Endothelial cell of umbilical vein (primary cell): Measurements from ENCODE around the gene HBG2. TPM values are rescaled to one million over a fixed set of nuclear protein-coding genes. Genes with fewer than 3 reads are reported as not detected.

ENCODE experiments used
- BruUV-seq: library from RNA; stranded (reverse); fragments of 400-500 nt; replicated peaks from 2 replicates; lab custom pipeline; 2021; lab: Mats Ljungman, UMichigan
- CTCF ChIA-PET: fragments of 300-600, 350-600 bp; sonication (Branson Sonifier 250); formaldehyde crosslinking; loops from one replicate; lab custom pipeline; 2021; ENCODE audit warnings: antibody characterized with exemption, inconsistent platforms; lab: Charles Lee
- POLR2A ChIA-PET: fragments of 300-600, 350-600 bp; sonication (Branson Sonifier 250); formaldehyde crosslinking; loops from one replicate; lab custom pipeline; 2021; ENCODE audit warnings: antibody characterized with exemption, inconsistent platforms; lab: Charles Lee
- DNase-seq: peaks from one replicate; pipeline ENCODE4 v3.0.0-alpha.2; 2011; ENCODE audit warnings: low read depth, low spot score
- FAIRE-seq: peaks from 2 replicates; lab custom pipeline; 2011; peaks lifted over from hg19 to GRCh38; lab: Jason Lieb, UNC
- H2AFZ ChIP-seq: 2 replicates; pipeline ENCODE4 v1.6.0; 2012; ENCODE audit warnings: low read depth, low read length, control low read depth, inconsistent platforms
- H3K27ac ChIP-seq: 2 replicates; pipeline ENCODE4 v1.5.1; 2011; ENCODE audit warnings: low read depth, mild to moderate bottlenecking, control low read depth, low read length, moderate library complexity; ENCODE audit not compliant: insufficient read depth
- H3K27me3 ChIP-seq, 2 experiments: 2 replicates each; pipeline versions ENCODE4 v1.6.0 to v1.6.1; 2011; ENCODE audit warnings: low read length in 2 of 2, mixed read lengths in 1 of 2; ENCODE audit not compliant: control insufficient read depth in 2 of 2, insufficient read depth in 2 of 2
- H3K36me3 ChIP-seq, 2 experiments: 2 replicates in 1 of 2; 3 replicates in 1 of 2; pipeline ENCODE4 v1.5.1; 2011; ENCODE audit warnings: low read length in 2 of 2, mild to moderate bottlenecking in 1 of 2, moderate library complexity in 1 of 2; ENCODE audit not compliant: control insufficient read depth in 2 of 2, insufficient read depth in 2 of 2; ENCODE audit errors: extremely low read depth in 1 of 2
- H3K4me1 ChIP-seq: 3 replicates; pipeline ENCODE4 v1.5.1; 2011; ENCODE audit warnings: mild to moderate bottlenecking, low read length; ENCODE audit not compliant: control insufficient read depth, insufficient read depth; ENCODE audit errors: extremely low read depth
- H3K4me2 ChIP-seq: 2 replicates; pipeline ENCODE4 v1.6.1; 2011; ENCODE audit warnings: low read length, control low read depth, mixed read lengths; ENCODE audit not compliant: insufficient read depth
- H3K4me3 ChIP-seq, 3 experiments: fragments of 200-600 bp in 1 of 3; sonication (generic), shearing (Covaris generic) in 1 of 3; replicated peaks in 1 of 3; 2 replicates each; pipeline ENCODE4 v1.5.1; 2011 to 2016; ENCODE audit warnings: control low read depth in 3 of 3, low read length in 3 of 3, mild to moderate bottlenecking in 2 of 3, inconsistent platforms in 1 of 3, low read depth in 1 of 3, moderate library complexity in 1 of 3; ENCODE audit not compliant: insufficient read depth in 1 of 3
- H3K79me2 ChIP-seq: 2 replicates; pipeline ENCODE4 v1.6.0; 2012; ENCODE audit warnings: low read length, inconsistent platforms; ENCODE audit not compliant: control insufficient read depth, insufficient read depth
- H3K9ac ChIP-seq: replicated peaks from 2 replicates; pipeline ENCODE3; 2011; ENCODE audit warnings: low read length, control low read depth; ENCODE audit not compliant: insufficient read depth; ENCODE audit errors: extremely low read depth
- H3K9me1 ChIP-seq: replicated peaks from 3 replicates; pipeline ENCODE4 v1.6.0; 2011; ENCODE audit warnings: mild to moderate bottlenecking, low read length; ENCODE audit not compliant: control insufficient read depth, insufficient read depth; ENCODE audit errors: extremely low read depth
- H3K9me3 ChIP-seq: replicated peaks from 2 replicates; pipeline ENCODE4 v1.5.1; 2012; ENCODE audit warnings: low read length, inconsistent platforms; ENCODE audit not compliant: control insufficient read depth, insufficient read depth
- H4K20me1 ChIP-seq: replicated peaks from 2 replicates; pipeline ENCODE3; 2011; ENCODE audit warnings: mild to moderate bottlenecking, low read length; ENCODE audit not compliant: control insufficient read depth, insufficient read depth; ENCODE audit errors: extremely low read depth
- EZH2 ChIP-seq: IDR thresholded peaks from 2 replicates; pipeline ENCODE4 v1.6.1; 2012; ENCODE audit warnings: borderline replicate concordance, low read depth, mild to moderate bottlenecking, moderate library complexity, low read length, inconsistent platforms; ENCODE audit not compliant: severe bottlenecking
- FOS ChIP-seq: IDR thresholded peaks from 2 replicates; pipeline ENCODE4 v1.6.1; 2011; ENCODE audit warnings: mild to moderate bottlenecking, low read length, moderate library complexity, borderline replicate concordance; ENCODE audit not compliant: insufficient read depth
- GATA2 ChIP-seq: IDR thresholded peaks from 2 replicates; pipeline ENCODE4 v1.7.0; 2011; ENCODE audit warnings: low read depth, mild to moderate bottlenecking, moderate library complexity, mixed read lengths, low read length; ENCODE audit not compliant: insufficient read length, insufficient read depth
- JUN ChIP-seq: IDR thresholded peaks from 2 replicates; pipeline ENCODE4 v1.6.1; 2011; ENCODE audit warnings: borderline replicate concordance, low read depth; ENCODE audit not compliant: insufficient read length, insufficient read depth
- MYC ChIP-seq: IDR thresholded peaks from one replicate; pipeline ENCODE4 v1.6.1; 2011; ENCODE audit warnings: mild to moderate bottlenecking, low read depth, low read length
- POLR2A ChIP-seq: IDR thresholded peaks from 2 replicates; pipeline ENCODE4 v1.6.1; 2012; ENCODE audit warnings: low read depth, mild to moderate bottlenecking, control low read depth, low read length
- POLR2AphosphoS5 ChIP-seq: IDR thresholded peaks from 2 replicates; pipeline ENCODE4 v1.6.1; 2012; ENCODE audit warnings: low read depth, mild to moderate bottlenecking, control low read depth, low read length, moderate library complexity; ENCODE audit not compliant: insufficient read depth
- dilution Hi-C: fragments of 300-500 bp; cut with MboI; formaldehyde crosslinking; loops from one replicate; pipeline ENCODE4 v1.15.0; 2019; ENCODE audit warnings: low sequenced_read_pairs; ENCODE audit not compliant: extremely low pct_ligation_motif_present
- intact Hi-C: fragments of 100-400 bp; cut with micrococcal nuclease; formaldehyde crosslinking; loops from one replicate; pipeline ENCODE4 v1.10.0; 2022
- polyA plus RNA-seq, 4 experiments: library from polyadenylated mRNA; depleted of rRNA in 3 of 4; stranded (reverse) in 3 of 4; unstranded in 1 of 4; fragments of >200 nt; gene quantifications; 2 replicates each; pipeline versions ENCODE4 v1.2.1 to v1.2.3, GENCODE V29; 2011 to 2012; ENCODE audit warnings: missing spikeins in 1 of 4
- total RNA-seq: library from RNA; stranded (reverse); gene quantifications from 2 replicates; pipeline ENCODE4 v1.2.3, GENCODE V29; 2021
- TF ChIP-seq, protein P1 (sequence below): IDR thresholded peaks from 2 replicates; pipeline ENCODE4 v1.6.1; 2011; ENCODE audit not compliant: insufficient read depth, insufficient read length
- TF ChIP-seq, protein P2 (sequence below), 2 donors: IDR thresholded peaks; 1 replicate in 1 of 2; 2 replicates in 1 of 2; pipeline ENCODE4 v1.5.1; 2011; ENCODE audit warnings: low read length in 2 of 2, mild to moderate bottlenecking in 2 of 2, moderate library complexity in 2 of 2, control low read depth in 1 of 2, inconsistent platforms in 1 of 2, low read depth in 1 of 2; ENCODE audit not compliant: insufficient read depth in 1 of 2; ENCODE audit errors: extremely low read depth in 1 of 2

Gene HBG2
- total and polyA plus RNA-seq, 2 donors (not counting 3 experiments of a cell fraction or from before 2014, with no cell fraction given): 1.2 TPM; not detected in 1

DNA sequence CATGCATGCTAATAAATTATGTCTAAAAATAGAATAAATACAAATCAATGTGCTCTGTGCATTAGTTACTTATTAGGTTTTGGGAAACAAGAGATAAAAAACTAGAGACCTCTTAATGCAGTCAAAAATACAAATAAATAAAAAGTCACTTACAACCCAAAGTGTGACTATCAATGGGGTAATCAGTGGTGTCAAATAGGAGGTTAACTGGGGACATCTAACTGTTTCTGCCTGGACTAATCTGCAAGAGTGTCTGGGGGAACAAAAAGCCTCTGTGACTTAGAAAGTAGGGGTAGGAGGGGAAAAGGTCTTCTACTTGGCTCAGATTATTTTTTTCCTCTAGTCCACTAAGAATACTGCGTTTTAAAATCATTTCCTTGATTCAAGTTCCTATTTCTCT is 26.9 kb downstream of the HBG2 start:
- Histone ChIP-seq H3K4me2 (no peak overlapping the region), H3K79me2 (no peaks in the 10 kb centered on the region), H3K4me3 (no peak overlapping the region), H3K9me3 (no peaks in the 10 kb centered on the region), H3K4me1 (no peaks in the 10 kb centered on the region), H3K9ac (no peak overlapping the region), H3K9me1 (no peaks in the 10 kb centered on the region), H3K27me3 (no peaks in the 10 kb centered on the region), H2AFZ (no peak overlapping the region), H4K20me1 (no peaks in the 10 kb centered on the region), H3K36me3 (no peaks in the 10 kb centered on the region), H3K27ac (no peak overlapping the region)
- CTCF ChIA-PET: no interaction called here
- dilution Hi-C loops (no loop called here), intact Hi-C loops (no loop called here)
- DNase-seq (no peak), FAIRE-seq (no peak)
- no TSS peak for BruUV-seq
- TF ChIP-seq POLR2A: no peak
- no peak for TF ChIP-seq JUN
- TF ChIP-seq GATA2: no peak
- TF ChIP-seq, protein P1, sequence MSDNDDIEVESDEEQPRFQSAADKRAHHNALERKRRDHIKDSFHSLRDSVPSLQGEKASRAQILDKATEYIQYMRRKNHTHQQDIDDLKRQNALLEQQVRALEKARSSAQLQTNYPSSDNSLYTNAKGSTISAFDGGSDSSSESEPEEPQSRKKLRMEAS: no peak
- TF ChIP-seq POLR2AphosphoS5: no peak
- TF ChIP-seq MYC: no peak
- TF ChIP-seq EZH2: no peak
- TF ChIP-seq FOS: no peak
- TF ChIP-seq, protein P2, sequence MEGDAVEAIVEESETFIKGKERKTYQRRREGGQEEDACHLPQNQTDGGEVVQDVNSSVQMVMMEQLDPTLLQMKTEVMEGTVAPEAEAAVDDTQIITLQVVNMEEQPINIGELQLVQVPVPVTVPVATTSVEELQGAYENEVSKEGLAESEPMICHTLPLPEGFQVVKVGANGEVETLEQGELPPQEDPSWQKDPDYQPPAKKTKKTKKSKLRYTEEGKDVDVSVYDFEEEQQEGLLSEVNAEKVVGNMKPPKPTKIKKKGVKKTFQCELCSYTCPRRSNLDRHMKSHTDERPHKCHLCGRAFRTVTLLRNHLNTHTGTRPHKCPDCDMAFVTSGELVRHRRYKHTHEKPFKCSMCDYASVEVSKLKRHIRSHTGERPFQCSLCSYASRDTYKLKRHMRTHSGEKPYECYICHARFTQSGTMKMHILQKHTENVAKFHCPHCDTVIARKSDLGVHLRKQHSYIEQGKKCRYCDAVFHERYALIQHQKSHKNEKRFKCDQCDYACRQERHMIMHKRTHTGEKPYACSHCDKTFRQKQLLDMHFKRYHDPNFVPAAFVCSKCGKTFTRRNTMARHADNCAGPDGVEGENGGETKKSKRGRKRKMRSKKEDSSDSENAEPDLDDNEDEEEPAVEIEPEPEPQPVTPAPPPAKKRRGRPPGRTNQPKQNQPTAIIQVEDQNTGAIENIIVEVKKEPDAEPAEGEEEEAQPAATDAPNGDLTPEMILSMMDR (IDR thresholded peaks at IDR 0.05; ENCODE audit: extremely low read depth in 1 of 2, insufficient read depth in 1 of 2, low read depth in 1 of 2, low read length in 2 of 2): no peak
- POLR2A ChIA-PET: no interaction called here
